GM12891 (cell line): Measurements from ENCODE around the gene TRERF1.
"Not testable (repeated sequence)": the region's sequence is repeated elsewhere in the genome, so short reads cannot be mapped to it uniquely, and the experiment has no call there.

Experiments used
- DNase-seq: peaks from one replicate; pipeline ENCODE4 v3.0.0; 2011; ENCODE audit warnings: low spot score; ENCODE audit not compliant: insufficient read length
- FAIRE-seq: peaks from 2 replicates; lab custom pipeline; 2011; peaks lifted over from hg19 to GRCh38; lab: Jason Lieb, UNC
- PAX5 ChIP-seq: IDR thresholded peaks from 2 replicates; pipeline ENCODE4 v1.6.1; 2011; ENCODE audit warnings: low read length, moderate library complexity, mild to moderate bottlenecking; ENCODE audit not compliant: insufficient read depth, severe bottlenecking
- POLR2A ChIP-seq: IDR thresholded peaks from 2 replicates; pipeline ENCODE4 v1.6.1; 2011; ENCODE audit warnings: low read depth, low read length, control low read depth
- POLR2AphosphoS5 ChIP-seq: IDR thresholded peaks from 2 replicates; pipeline ENCODE4 v1.6.1; 2011; ENCODE audit warnings: low read depth, low read length, control low read depth
- POU2F2 ChIP-seq: IDR thresholded peaks from 2 replicates; pipeline ENCODE4 v1.6.1; 2011; ENCODE audit warnings: low read depth, mild to moderate bottlenecking, control low read depth, low read length, moderate library complexity
- SPI1 ChIP-seq: IDR thresholded peaks from 2 replicates; pipeline ENCODE4 v1.6.1; 2011; ENCODE audit warnings: low read depth, low read length, control low read depth
- TAF1 ChIP-seq: IDR thresholded peaks from 2 replicates; pipeline ENCODE4 v1.6.1; 2011; ENCODE audit warnings: low read depth, low read length, control low read depth

The TRERF1 gene

GRCh38 chr6:42334870-42335269 lies 116.9 kb downstream of the TRERF1 start:
- FAIRE-seq: no peak
- no peak for DNase-seq
- TF ChIP-seq POLR2AphosphoS5 (no peak), POLR2A (no peak), POU2F2 (no peak), TAF1 (no peak), SPI1 (no peak), PAX5 (no peak)

GRCh38 chr6:42333612-42334011 lies 118.1 kb downstream of the TRERF1 start:
- no peak for FAIRE-seq
- no peak for DNase-seq
- TF ChIP-seq SPI1: no peak
- no peak for TF ChIP-seq POLR2A
- no peak for TF ChIP-seq POLR2AphosphoS5
- no peak for TF ChIP-seq PAX5
- TF ChIP-seq POU2F2: no peak
- no peak for TF ChIP-seq TAF1

- no peak for DNase-seq
- no peak for TF ChIP-seq PAX5
- no peak for TF ChIP-seq POLR2A
- no peak for TF ChIP-seq SPI1
- no peak for TF ChIP-seq TAF1
- no peak for TF ChIP-seq POU2F2
- no peak for TF ChIP-seq POLR2AphosphoS5
- no peak for FAIRE-seq
These were observed 118.8 kb downstream of the TRERF1 start for GRCh38 chr6:42332916-42333315.

- FAIRE-seq: no peak
- no peak for DNase-seq
- TF ChIP-seq POU2F2 (no peak), POLR2A (no peak), TAF1 (no peak), POLR2AphosphoS5 (no peak), PAX5 (no peak), SPI1 (no peak)
These were observed 120.7 kb downstream of the TRERF1 start for GRCh38 chr6:42331019-42331418.

GRCh38 chr6:42326248-42326647 lies 125.5 kb downstream of the TRERF1 start:
- TF ChIP-seq POLR2AphosphoS5: no peak
- no peak for TF ChIP-seq PAX5
- TF ChIP-seq SPI1: no peak
- TF ChIP-seq TAF1: no peak
- TF ChIP-seq POLR2A: no peak
- no peak for TF ChIP-seq POU2F2
- DNase-seq (no peak), FAIRE-seq (no peak)

GRCh38 chr6:42324656-42325324 lies 126.9 kb downstream of the TRERF1 start:
- not testable (repeated sequence) for FAIRE-seq, DNase-seq

GRCh38 chr6:42322676-42323075 lies 129.1 kb downstream of the TRERF1 start:
- no peak for FAIRE-seq
- DNase-seq: no peak
- TF ChIP-seq TAF1 (no peak), POLR2AphosphoS5 (no peak), POLR2A (no peak), SPI1 (no peak), PAX5 (no peak), POU2F2 (no peak)

- no peak for FAIRE-seq
- DNase-seq: no peak
- TF ChIP-seq POU2F2 (no peak), PAX5 (no peak), TAF1 (no peak), POLR2A (no peak), POLR2AphosphoS5 (no peak)
These were observed 129.8 kb downstream of the TRERF1 start for GRCh38 chr6:42321976-42322375.

GRCh38 chr6:42320762-42321161 lies 131.0 kb downstream of the TRERF1 start:
- no peak for DNase-seq
- TF ChIP-seq PAX5 (no peak), TAF1 (no peak), POLR2A (no peak), POLR2AphosphoS5 (no peak), POU2F2 (no peak), SPI1 (no peak)
- FAIRE-seq: no peak

GRCh38 chr6:42318480-42318879 lies 133.2 kb downstream of the TRERF1 start:
- FAIRE-seq: no peak
- DNase-seq: no peak
- TF ChIP-seq TAF1: no peak
- no peak for TF ChIP-seq POU2F2
- no peak for TF ChIP-seq POLR2A
- TF ChIP-seq SPI1: no peak
- TF ChIP-seq PAX5: no peak
- no peak for TF ChIP-seq POLR2AphosphoS5
